ENCODE data around the gene PMAIP1. TPM values are rescaled to one million over a fixed set of nuclear protein-coding genes. Genes with fewer than 3 reads are reported as not detected.

PMAIP1 gene
- polyA plus RNA-seq, 3 donors from 2014 or later, result 34.6 to 77.8 (median 58.9) TPM

- Mint-ChIP-seq H3K27me3 (ENCODE audit: low read depth in 3 of 3) (peaks cover 11 to 20% (median 19%) of the 10 kb centered on the region in 3 donors), H3K9me3 (no peaks in the 10 kb centered on the region), H3K4me1 (peaks cover 31 to 35% of the 10 kb centered on the region in 2 donors), H3K36me3 (peaks cover 7 to 9% (median 9%) of the 10 kb centered on the region in 3 donors), H3K4me3 (peak overlapping the region; percentile 13 to 99 (median 38)), H3K27ac (peak overlapping the region in 3 of 6 donors; percentile 24 to 95 (median 92))
- no peak for DNase-seq
Observed at GRCh38 chr18:59898093-59898492, 1.7 kb upstream of the PMAIP1 start.

- Mint-ChIP-seq H3K9me3 (no peaks in the 10 kb centered on the region), H3K4me1 (peaks cover 35 to 42% of the 10 kb centered on the region in 2 donors), H3K27me3 (ENCODE audit: low read depth in 3 of 3) (peaks cover 11 to 20% (median 19%) of the 10 kb centered on the region in 3 donors), H3K27ac (peak overlapping the region; percentile 91 to 98 (median 96)), H3K36me3 (peaks cover 7 to 13% (median 12%) of the 10 kb centered on the region in 3 donors), H3K4me3 (peak overlapping the region; percentile 96 to 100 (median 99))
- DNase-seq, result no peak
Observed at GRCh38 chr18:59898609-59899297, 1.0 kb upstream of the PMAIP1 start.

- peak overlapping the region; percentile 96 to 100 (median 99) for H3K4me3 Mint-ChIP-seq
- peaks cover 51 to 59% of the 10 kb centered on the region in 2 donors for H3K4me1 Mint-ChIP-seq
- H3K36me3 Mint-ChIP-seq, result peaks cover 7 to 13% (median 12%) of the 10 kb centered on the region in 3 donors
- DNase-seq, result peak; percentile 79 to 84 (median 82)
- H3K27ac Mint-ChIP-seq, result peak overlapping the region; percentile 92 to 100 (median 98)
- peaks cover 11 to 28% (median 19%) of the 10 kb centered on the region in 3 donors for H3K27me3 Mint-ChIP-seq (ENCODE audit: low read depth in 3 of 3)
- no peaks in the 10 kb centered on the region for H3K9me3 Mint-ChIP-seq
Observed at GRCh38 chr18:59900222-59901128, 679 bp downstream of the PMAIP1 start.

- Mint-ChIP-seq H3K9me3 (no peaks in the 10 kb centered on the region), H3K27ac (peak overlapping the region; percentile 92 to 100 (median 98)), H3K4me3 (peak overlapping the region; percentile 78 to 100 (median 99)), H3K36me3 (peaks cover 7 to 13% (median 12%) of the 10 kb centered on the region in 3 donors), H3K4me1 (peaks cover 68 to 78% of the 10 kb centered on the region in 2 donors), H3K27me3 (ENCODE audit: low read depth in 3 of 3) (peaks cover 11 to 28% (median 19%) of the 10 kb centered on the region in 3 donors)
- peak; percentile 51 to 59 (median 51) for DNase-seq
Observed at GRCh38 chr18:59902131-59902992, 2.6 kb downstream of the PMAIP1 start.

GRCh38 chr18:59902993-59903610, 3.3 kb downstream of the PMAIP1 start:
- Mint-ChIP-seq H3K27me3 (ENCODE audit: low read depth in 3 of 3) (peaks cover 11 to 28% (median 19%) of the 10 kb centered on the region in 3 donors), H3K36me3 (peaks cover 7 to 13% (median 12%) of the 10 kb centered on the region in 3 donors), H3K4me1 (peaks cover 70 to 80% of the 10 kb centered on the region in 2 donors), H3K27ac (peak overlapping the region; percentile 92 to 100 (median 98)), H3K4me3 (peak overlapping the region in 2 of 5 donors; percentile 98 to 100), H3K9me3 (no peaks in the 10 kb centered on the region)
- DNase-seq, result no peak

GRCh38 chr18:59904011-59904601, 4.3 kb downstream of the PMAIP1 start:
- DNase-seq, result no peak
- H3K4me1 Mint-ChIP-seq, result peaks cover 66 to 76% of the 10 kb centered on the region in 2 donors

GRCh38 chr18:59905686-59906091, 5.9 kb downstream of the PMAIP1 start:
- peaks cover 7 to 13% (median 12%) of the 10 kb centered on the region in 3 donors for H3K36me3 Mint-ChIP-seq
- peaks cover 62 to 69% of the 10 kb centered on the region in 2 donors for H3K4me1 Mint-ChIP-seq
- H3K9me3 Mint-ChIP-seq, result no peaks in the 10 kb centered on the region
- peaks cover 5 to 12% (median 11%) of the 10 kb centered on the region in 3 donors for H3K27me3 Mint-ChIP-seq (ENCODE audit: low read depth in 3 of 3)
- no peak for DNase-seq
- H3K27ac Mint-ChIP-seq, result peak overlapping the region in 5 of 6 donors; percentile 63 to 93 (median 83)
- H3K4me3 Mint-ChIP-seq, result peak overlapping the region in 2 of 5 donors; percentile 4 to 8

More at GRCh38 chr18:59904011-59904601, 4.3 kb downstream of the PMAIP1 start:
- peaks cover 11 to 25% (median 19%) of the 10 kb centered on the region in 3 donors for H3K27me3 Mint-ChIP-seq (ENCODE audit: low read depth in 3 of 3)
- H3K36me3 Mint-ChIP-seq, result peaks cover 7 to 13% (median 12%) of the 10 kb centered on the region in 3 donors
- H3K4me3 Mint-ChIP-seq, result peak overlapping the region; percentile 65 to 81 (median 75)
- no peaks in the 10 kb centered on the region for H3K9me3 Mint-ChIP-seq
- H3K27ac Mint-ChIP-seq, result peak overlapping the region; percentile 92 to 99 (median 94)

GRCh38 chr18:59906203-59906602, 6.4 kb downstream of the PMAIP1 start:
- DNase-seq, result no peak
- Mint-ChIP-seq H3K9me3 (no peaks in the 10 kb centered on the region), H3K4me3 (peak overlapping the region in 1 of 5 donors; percentile 18), H3K27me3 (ENCODE audit: low read depth in 3 of 3) (peaks cover 5 to 8% (median 6%) of the 10 kb centered on the region in 3 donors), H3K27ac (peak overlapping the region; percentile 61 to 93 (median 80)), H3K36me3 (peaks cover 7 to 13% (median 12%) of the 10 kb centered on the region in 3 donors), H3K4me1 (peaks cover 57 to 64% of the 10 kb centered on the region in 2 donors)

- H3K36me3 Mint-ChIP-seq, result peaks cover 7 to 18% (median 13%) of the 10 kb centered on the region in 3 donors
- H3K27ac Mint-ChIP-seq, result peak overlapping the region; percentile 61 to 93 (median 80)
- H3K4me1 Mint-ChIP-seq, result peaks cover 48 to 54% of the 10 kb centered on the region in 2 donors
- peaks cover 4 to 10% (median 5%) of the 10 kb centered on the region in 3 donors for H3K27me3 Mint-ChIP-seq (ENCODE audit: low read depth in 3 of 3)
- no peaks in the 10 kb centered on the region for H3K9me3 Mint-ChIP-seq
- H3K4me3 Mint-ChIP-seq, result no peak overlapping the region
- no peak for DNase-seq
Observed at GRCh38 chr18:59907172-59907571, 7.4 kb downstream of the PMAIP1 start.

- Mint-ChIP-seq H3K36me3 (peaks cover 3 to 14% (median 8%) of the 10 kb centered on the region in 3 donors), H3K27me3 (ENCODE audit: low read depth in 3 of 3) (peaks cover 0 to 11% (median 5%) of the 10 kb centered on the region in 3 donors), H3K4me1 (peaks cover 43 to 49% of the 10 kb centered on the region in 2 donors), H3K27ac (peak overlapping the region in 3 of 6 donors; percentile 78 to 93 (median 83)), H3K9me3 (no peaks in the 10 kb centered on the region), H3K4me3 (no peak overlapping the region)
- DNase-seq, result no peak
Observed at GRCh38 chr18:59907660-59908059, 7.9 kb downstream of the PMAIP1 start.

- H3K9me3 Mint-ChIP-seq, result no peaks in the 10 kb centered on the region
- DNase-seq, result no peak
- H3K27me3 Mint-ChIP-seq (ENCODE audit: low read depth in 3 of 3), result peaks cover 0 to 11% (median 5%) of the 10 kb centered on the region in 3 donors
- no peak overlapping the region for H3K27ac Mint-ChIP-seq
- peaks cover 35 to 38% of the 10 kb centered on the region in 2 donors for H3K4me1 Mint-ChIP-seq
- H3K36me3 Mint-ChIP-seq, result peaks cover 0 to 6% (median 0%) of the 10 kb centered on the region in 3 donors
- no peak overlapping the region for H3K4me3 Mint-ChIP-seq
Observed at GRCh38 chr18:59908799-59909198, 9.0 kb downstream of the PMAIP1 start.

Measured in immature natural killer cell (primary cell).